GM19397 (cell line): ENCODE results near the gene MED26.

Source experiments
- ATAC-seq: cut with Tn5 transposase; IDR thresholded peaks from one replicate; pipeline ENCODE4 v1.9.1; 2021; ENCODE audit warnings: mild to moderate bottlenecking, moderate library complexity; ENCODE audit not compliant: unreplicated experiment

MED26 gene

DNA sequence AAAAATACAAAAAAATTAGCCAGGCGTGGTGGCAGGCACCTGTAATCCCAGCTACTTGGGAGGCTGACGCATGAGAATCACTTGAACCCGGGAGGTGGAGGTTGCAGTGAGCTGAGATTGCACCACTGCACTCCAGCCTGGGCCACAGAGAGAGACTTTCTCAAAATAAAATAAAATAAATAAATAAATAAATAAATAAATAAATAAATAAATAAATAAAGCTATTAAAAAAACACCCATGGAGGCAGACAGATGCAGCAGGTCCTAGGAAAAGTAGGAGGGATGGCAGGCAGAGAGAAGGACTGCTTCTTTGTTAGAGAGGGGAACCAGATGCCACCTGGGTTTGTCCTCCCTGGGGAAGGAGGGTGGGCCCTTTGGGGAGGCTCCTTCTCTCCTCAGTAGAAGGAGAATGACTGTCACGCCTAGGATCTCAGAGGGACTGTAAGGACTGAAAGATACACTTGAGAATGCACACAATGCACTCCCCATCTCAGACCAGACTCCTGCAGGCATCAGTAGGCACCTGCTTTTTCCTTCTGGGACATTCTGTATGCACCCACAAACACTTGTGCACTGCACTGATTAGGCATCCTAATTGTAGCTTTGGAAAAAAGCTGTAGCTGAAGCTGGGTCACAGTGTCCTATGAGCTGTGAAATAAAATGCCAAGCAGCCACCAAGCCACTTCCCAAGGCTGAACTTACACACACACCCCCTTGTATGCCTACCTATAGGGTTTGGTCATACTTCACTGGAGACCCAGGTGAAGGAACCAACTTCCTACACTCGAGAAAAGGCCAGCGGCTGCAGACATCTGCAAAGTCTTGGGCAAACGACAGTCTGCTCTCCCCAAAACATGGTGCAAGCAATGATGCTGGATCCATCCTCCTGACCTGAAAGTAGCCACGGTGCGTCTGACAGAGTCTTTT lies 36.9 kb downstream of the MED26 start:
- no peak for ATAC-seq

GRCh38 chr19:16589917-16590316 lies 38.1 kb downstream of the MED26 start:
- ATAC-seq, result no peak

DNA sequence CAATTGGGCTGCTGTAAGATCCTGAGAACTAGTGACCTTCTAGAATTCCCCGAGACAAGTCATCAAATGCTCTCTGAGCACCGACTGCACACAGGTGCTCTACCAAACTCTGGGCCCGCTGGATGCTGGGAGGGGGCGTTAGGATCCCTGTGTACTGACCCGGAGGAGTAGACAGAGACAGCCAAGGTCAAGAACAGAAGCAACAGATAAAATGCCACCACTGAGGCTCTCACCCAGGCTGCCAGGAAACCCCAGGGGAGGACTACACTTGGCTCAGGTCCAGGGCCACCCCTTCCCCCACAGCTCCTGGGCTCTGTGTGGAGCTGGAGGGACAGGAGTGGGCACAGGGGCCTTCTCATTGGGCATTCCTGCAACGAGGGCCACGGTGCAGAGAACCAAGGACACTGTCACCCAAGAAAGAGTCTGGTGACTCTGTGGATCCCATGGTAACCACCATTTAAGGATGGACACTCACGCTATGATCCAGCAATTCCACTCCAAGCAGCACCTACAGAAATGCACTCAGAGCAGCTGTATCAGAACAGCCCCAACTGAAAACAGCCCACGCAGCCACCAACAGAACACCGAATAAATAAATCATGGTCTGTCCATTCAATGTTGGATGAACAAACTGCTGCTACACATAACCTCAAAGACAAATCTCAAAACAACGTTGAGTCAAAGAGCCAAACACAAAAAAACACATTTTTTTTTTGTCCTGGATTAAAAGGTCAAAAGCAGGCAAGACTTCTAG lies 39.0 kb downstream of the MED26 start:
- peak; percentile 5 for ATAC-seq

- ATAC-seq, result peak; percentile 40
Measured at GRCh38 chr19:16587833-16588823, 39.9 kb downstream of the MED26 start.

DNA sequence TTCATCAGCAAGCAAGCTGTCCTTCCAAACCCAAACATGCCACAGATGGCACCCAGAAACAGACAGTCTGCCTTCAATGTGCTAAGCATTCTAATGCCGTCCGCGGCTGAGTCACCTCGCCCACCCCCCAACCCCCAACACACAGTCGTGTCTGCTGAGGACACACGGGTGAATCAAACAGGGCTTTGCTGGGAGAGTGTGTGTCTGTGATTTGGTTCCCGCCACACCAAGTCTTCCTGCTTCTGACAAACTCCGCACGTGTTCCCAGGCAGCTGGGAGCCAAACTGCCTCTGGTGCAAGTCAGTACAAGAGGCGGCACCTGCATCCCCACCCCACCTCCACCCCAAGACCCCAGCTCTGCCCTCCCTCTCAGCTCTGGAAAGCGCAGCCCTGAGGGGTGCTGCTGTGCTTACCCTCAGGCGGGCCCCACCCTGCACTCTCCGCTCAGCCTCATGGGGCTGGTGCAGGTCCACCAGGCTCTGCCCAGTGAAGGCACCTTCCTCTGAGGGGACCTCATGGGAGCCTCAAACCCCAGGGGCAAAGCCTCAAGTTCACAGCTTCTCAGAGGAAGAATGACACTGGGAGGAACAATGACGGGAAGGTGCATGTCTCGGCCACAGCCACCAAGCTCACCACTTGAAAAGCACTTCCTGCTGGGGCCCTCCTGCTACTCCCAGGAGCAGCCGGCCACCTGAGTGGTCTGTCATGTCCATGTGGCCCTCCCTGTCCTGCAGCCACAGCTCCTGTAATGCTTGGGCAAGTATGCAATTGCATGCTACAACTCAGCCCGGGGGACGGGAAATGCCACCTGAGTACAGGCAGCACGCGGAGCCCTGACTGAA lies 40.8 kb downstream of the MED26 start:
- no peak for ATAC-seq

GRCh38 chr19:16586477-16586871 lies 41.5 kb downstream of the MED26 start:
- no peak for ATAC-seq

GRCh38 chr19:16585808-16586476 lies 42.1 kb downstream of the MED26 start:
- peak; percentile 31 for ATAC-seq

DNA sequence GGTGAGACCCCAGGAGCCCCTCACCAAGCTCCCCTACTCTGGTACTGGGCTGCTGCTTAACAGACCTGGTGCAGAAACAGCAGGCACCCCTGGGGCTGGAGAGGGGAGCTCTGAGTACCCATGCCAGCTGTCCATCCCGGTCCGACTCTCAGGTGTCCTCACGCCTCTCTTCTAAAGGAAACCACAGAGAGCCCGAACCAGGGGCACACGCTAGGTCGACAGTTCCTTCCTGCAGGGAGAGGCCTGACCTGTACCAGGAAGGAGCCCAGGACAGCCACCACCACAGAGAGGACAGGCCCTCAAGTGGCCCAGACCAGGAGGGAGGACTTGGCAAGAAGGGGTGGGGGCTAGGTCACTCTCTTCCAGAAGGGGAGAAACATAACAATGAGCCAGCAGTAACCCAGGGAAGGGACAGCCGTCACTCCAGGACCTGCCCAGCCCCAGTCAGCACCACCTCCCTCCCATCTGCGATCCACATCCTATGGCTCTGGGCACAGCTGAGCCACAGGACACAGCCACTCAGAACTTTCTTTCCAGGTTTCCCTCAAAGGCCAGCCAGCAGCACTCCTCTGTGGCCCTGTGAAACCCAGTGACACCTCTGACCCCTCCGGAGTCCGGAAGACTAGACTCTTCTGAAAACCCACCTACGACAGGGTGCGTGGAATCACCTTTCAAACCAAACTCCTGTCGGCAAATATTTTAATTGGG lies 42.8 kb downstream of the MED26 start:
- no peak for ATAC-seq

GRCh38 chr19:16584248-16585093 lies 43.5 kb downstream of the MED26 start:
- ATAC-seq, result peak; percentile 44

- ATAC-seq, result no peak
Measured at GRCh38 chr19:16582486-16583261, 45.3 kb downstream of the MED26 start.

GRCh38 chr19:16581971-16582343 lies 46.0 kb downstream of the MED26 start:
- ATAC-seq, result no peak

- no peak for ATAC-seq
Measured at GRCh38 chr19:16581145-16581970, 46.6 kb downstream of the MED26 start.

DNA sequence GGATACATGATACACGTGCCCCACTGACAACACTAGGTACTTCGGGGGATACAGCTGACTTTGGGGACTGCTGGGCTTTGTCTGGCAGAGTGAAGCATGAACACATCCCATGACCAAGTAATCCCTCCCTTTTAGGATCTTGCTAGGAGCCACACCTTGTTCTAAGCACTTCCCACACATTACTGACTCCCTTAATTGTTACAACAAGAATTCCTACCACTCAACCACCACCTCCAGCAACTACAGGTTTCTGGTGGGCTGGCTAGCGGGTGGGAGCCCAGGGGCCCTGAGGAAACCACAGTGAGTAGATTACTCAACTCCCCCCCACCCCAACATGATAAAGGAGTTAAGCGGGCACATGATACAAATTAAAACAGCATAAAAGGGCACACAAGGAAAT lies 48.6 kb downstream of the MED26 start:
- no peak for ATAC-seq

DNA sequence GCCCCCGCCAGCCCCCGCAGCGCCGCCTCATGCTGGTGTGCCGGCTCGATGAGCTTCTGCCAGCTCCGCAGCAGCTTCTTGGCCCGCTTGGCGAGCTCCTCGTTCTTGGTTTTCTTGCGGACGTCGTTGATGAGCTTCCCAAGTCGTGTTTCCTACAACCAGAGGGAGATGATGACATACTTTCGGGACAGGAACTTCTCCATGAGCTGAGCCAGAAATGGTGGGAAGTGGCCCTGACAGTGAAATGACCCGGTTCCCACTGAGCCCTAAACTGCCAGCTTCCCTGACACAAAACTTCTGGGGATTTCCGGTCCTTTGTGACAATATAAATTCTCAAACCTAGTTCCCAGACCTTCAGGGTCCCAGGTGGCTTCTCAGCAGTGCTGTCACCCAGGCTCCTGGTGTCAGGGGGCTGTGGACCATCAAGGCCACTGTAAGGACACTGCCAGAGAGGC lies 50.4 kb downstream of the MED26 start:
- ATAC-seq, result no peak

GRCh38 chr19:16576690-16577530 lies 51.1 kb downstream of the MED26 start:
- no peak for ATAC-seq
